Activated B cell treated with CpG ODN at 0.5 μM for 24 hours (primary cell): ENCODE data around the gene C1orf210. TPM values are rescaled to one million over a fixed set of nuclear protein-coding genes. Genes with fewer than 3 reads are reported as not detected.

Source experiments
- ATAC-seq: fragments of 200-7000 bp; cut with Tn5 transposase; one replicate; pipeline ENCODE4 v1.10.0; 2021; ENCODE audit warnings: low read depth, mild to moderate bottlenecking, moderate library complexity
- CTCF ChIA-PET: fragments of 350-600 bp; sonication (Branson Sonifier 250); formaldehyde crosslinking; loops from one replicate; lab custom pipeline; 2021; ENCODE audit warnings: antibody characterized with exemption; lab: Charles Lee
- POLR2A ChIA-PET: fragments of 350-600 bp; sonication (Branson Sonifier 250); formaldehyde crosslinking; loops from one replicate; lab custom pipeline; 2021; ENCODE audit warnings: antibody characterized with exemption; lab: Charles Lee
- DNase-seq: peaks from one replicate; pipeline ENCODE4 v3.0.0; 2022
- H3K27ac Mint-ChIP-seq: one replicate; pipeline ENCODE4 v1.8.0; 2020; ENCODE audit warnings: mixed read lengths
- H3K27me3 Mint-ChIP-seq: one replicate; pipeline ENCODE4 v1.8.0; 2021; ENCODE audit warnings: mixed read lengths
- H3K36me3 Mint-ChIP-seq: one replicate; pipeline ENCODE4 v1.8.0; 2021; ENCODE audit warnings: low read depth, mixed read lengths
- H3K4me1 Mint-ChIP-seq: one replicate; pipeline ENCODE4 v1.8.0; 2021; ENCODE audit warnings: mixed read lengths
- H3K4me3 Mint-ChIP-seq: one replicate; pipeline ENCODE4 v1.8.0; 2020; ENCODE audit warnings: mild to moderate bottlenecking, mixed read lengths
- H3K9me3 Mint-ChIP-seq: one replicate; pipeline ENCODE4 v1.8.0; 2020; ENCODE audit warnings: mixed read lengths
- intact Hi-C: fragments of 100-400 bp; cut with micrococcal nuclease; formaldehyde crosslinking; loops from one replicate; pipeline ENCODE4 v1.15.1; 2024
- total RNA-seq: library from RNA; stranded (reverse); gene quantifications from 2 replicates; pipeline ENCODE4 v1.2.3, GENCODE V29; 2022
- TF ChIP-seq, protein P1 (sequence below): fragments of 200-600 bp; IDR thresholded peaks from one replicate; pipeline ENCODE4 v1.8.0; 2022; ENCODE audit warnings: antibody characterized with exemption, mild to moderate bottlenecking

Gene C1orf210
- total RNA-seq, 1 donor from 2014 or later, result not detected

DNA sequence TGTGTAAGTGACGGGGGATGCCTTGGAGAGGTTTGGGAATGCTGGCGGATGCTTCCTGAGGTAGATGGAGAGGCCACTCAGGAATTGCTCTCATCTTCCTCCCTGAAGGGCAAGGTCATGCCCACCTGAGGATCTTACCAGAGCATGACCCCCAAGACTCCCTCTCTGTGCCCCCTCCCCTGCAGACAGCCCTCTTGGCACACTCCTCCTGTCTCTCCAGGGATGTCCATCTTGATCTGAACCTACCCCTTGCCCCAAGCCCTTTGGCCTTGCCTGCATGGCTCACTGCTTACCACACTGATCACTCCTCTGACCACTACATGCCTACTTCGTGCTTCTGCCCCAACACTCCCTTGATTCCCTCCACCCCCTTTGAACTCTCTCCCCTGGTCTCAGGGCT, 34.4 kb upstream of the C1orf210 start:
- no peak overlapping the region for H3K27ac Mint-ChIP-seq
- DNase-seq (no peak), ATAC-seq (no peak)
- H3K4me3 Mint-ChIP-seq, result no peak overlapping the region
- no peaks in the 10 kb centered on the region for H3K4me1 Mint-ChIP-seq
- intact Hi-C loops, result no loop called here
- CTCF ChIA-PET, result no interaction called here
- TF ChIP-seq, protein P1, sequence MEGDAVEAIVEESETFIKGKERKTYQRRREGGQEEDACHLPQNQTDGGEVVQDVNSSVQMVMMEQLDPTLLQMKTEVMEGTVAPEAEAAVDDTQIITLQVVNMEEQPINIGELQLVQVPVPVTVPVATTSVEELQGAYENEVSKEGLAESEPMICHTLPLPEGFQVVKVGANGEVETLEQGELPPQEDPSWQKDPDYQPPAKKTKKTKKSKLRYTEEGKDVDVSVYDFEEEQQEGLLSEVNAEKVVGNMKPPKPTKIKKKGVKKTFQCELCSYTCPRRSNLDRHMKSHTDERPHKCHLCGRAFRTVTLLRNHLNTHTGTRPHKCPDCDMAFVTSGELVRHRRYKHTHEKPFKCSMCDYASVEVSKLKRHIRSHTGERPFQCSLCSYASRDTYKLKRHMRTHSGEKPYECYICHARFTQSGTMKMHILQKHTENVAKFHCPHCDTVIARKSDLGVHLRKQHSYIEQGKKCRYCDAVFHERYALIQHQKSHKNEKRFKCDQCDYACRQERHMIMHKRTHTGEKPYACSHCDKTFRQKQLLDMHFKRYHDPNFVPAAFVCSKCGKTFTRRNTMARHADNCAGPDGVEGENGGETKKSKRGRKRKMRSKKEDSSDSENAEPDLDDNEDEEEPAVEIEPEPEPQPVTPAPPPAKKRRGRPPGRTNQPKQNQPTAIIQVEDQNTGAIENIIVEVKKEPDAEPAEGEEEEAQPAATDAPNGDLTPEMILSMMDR, result no peak
- H3K36me3 Mint-ChIP-seq, result no peaks in the 10 kb centered on the region
- H3K9me3 Mint-ChIP-seq, result peaks cover 5% of the 10 kb centered on the region
- no peaks in the 10 kb centered on the region for H3K27me3 Mint-ChIP-seq
- POLR2A ChIA-PET, result no interaction called here

DNA sequence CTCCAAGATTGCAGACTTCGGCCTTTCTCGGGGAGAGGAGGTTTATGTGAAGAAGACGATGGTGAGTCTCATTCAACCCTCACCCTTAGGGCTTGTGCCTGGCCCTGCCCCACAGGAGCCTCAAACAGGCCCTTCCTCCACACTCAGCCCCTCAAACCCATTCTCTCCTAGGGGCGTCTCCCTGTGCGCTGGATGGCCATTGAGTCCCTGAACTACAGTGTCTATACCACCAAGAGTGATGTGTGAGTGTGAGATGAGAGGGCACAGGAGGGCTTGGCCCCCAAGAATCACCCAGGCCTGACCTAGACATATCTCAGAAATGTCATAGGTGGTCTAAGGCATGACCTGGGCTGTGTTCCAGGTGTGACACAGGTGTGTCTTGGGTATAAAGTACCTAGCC, 33.9 kb upstream of the C1orf210 start:
- ChIA-PET CTCF (no interaction called here), POLR2A (no interaction called here)
- intact Hi-C loops, result no loop called here
- Mint-ChIP-seq H3K27ac (no peak overlapping the region), H3K4me1 (no peaks in the 10 kb centered on the region), H3K9me3 (peaks cover 1% of the 10 kb centered on the region), H3K36me3 (no peaks in the 10 kb centered on the region), H3K4me3 (no peak overlapping the region), H3K27me3 (no peaks in the 10 kb centered on the region)
- TF ChIP-seq, protein P1, result no peak
- ATAC-seq (no peak), DNase-seq (no peak)

DNA sequence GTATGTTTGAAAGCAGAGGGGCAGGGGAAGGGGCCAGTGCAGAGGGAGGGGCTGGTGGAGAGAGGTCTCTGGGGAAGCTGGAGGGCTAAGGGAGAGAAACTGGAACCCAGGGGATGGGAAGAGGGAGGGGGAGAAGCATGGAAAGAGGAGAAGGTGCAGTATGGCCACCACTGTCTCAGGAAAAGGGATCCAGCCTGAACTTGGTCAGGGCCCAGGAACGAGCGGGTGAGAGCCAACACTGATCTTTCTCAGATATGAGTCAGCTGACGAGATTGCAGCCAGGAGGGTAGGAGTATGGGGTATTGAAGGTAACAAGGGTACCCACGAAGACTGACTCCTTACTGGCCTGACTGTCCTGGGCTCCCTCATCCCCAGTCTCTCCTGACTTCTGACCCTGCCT, 33.5 kb upstream of the C1orf210 start:
- CTCF ChIA-PET, result no interaction called here

DNA sequence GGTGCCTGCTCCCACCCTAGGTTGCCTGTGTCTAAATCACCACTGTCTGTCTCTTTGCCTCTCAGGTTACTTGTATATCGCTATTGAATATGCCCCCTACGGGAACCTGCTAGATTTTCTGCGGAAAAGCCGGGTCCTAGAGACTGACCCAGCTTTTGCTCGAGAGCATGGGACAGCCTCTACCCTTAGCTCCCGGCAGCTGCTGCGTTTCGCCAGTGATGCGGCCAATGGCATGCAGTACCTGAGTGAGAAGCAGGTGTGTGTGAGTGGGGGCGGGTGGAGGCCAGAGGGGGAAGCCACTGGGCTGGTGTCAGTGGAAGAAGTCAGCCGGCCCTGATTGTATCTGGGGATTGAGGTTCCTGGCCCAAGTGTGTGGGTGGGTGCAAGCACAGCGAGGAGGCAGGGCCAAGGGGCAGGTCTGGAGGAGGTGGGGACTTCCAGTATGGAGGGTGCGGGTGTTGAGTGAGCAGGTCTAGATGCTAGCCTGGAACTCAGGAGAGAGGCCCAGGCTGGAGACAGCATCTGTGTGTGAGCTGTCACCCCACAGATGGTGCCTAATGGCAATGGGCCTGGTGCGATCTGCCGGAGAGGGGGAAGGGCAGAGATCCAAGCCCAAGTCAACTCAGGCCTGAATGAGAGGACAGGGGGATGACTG, 32.6 kb upstream of the C1orf210 start:
- H3K9me3 Mint-ChIP-seq, result no peaks in the 10 kb centered on the region
- no peaks in the 10 kb centered on the region for H3K36me3 Mint-ChIP-seq
- H3K27ac Mint-ChIP-seq, result no peak overlapping the region
- no peak for DNase-seq
- no peaks in the 10 kb centered on the region for H3K4me1 Mint-ChIP-seq
- CTCF ChIA-PET, result no interaction called here
- no peak overlapping the region for H3K4me3 Mint-ChIP-seq
- TF ChIP-seq, protein P1, result no peak
- H3K27me3 Mint-ChIP-seq, result no peaks in the 10 kb centered on the region
- intact Hi-C loops, result no loop called here
- ATAC-seq, result no peak
- POLR2A ChIA-PET, result no interaction called here

More for the DNA sequence above, 33.5 kb upstream of the C1orf210 start:
- no peak for DNase-seq
- Mint-ChIP-seq H3K4me3 (no peak overlapping the region), H3K27me3 (no peaks in the 10 kb centered on the region), H3K4me1 (no peaks in the 10 kb centered on the region), H3K36me3 (no peaks in the 10 kb centered on the region), H3K9me3 (no peaks in the 10 kb centered on the region), H3K27ac (no peak overlapping the region)
- ATAC-seq, result no peak
- POLR2A ChIA-PET, result no interaction called here
- TF ChIP-seq, protein P1, result no peak
- intact Hi-C loops, result no loop called here

DNA sequence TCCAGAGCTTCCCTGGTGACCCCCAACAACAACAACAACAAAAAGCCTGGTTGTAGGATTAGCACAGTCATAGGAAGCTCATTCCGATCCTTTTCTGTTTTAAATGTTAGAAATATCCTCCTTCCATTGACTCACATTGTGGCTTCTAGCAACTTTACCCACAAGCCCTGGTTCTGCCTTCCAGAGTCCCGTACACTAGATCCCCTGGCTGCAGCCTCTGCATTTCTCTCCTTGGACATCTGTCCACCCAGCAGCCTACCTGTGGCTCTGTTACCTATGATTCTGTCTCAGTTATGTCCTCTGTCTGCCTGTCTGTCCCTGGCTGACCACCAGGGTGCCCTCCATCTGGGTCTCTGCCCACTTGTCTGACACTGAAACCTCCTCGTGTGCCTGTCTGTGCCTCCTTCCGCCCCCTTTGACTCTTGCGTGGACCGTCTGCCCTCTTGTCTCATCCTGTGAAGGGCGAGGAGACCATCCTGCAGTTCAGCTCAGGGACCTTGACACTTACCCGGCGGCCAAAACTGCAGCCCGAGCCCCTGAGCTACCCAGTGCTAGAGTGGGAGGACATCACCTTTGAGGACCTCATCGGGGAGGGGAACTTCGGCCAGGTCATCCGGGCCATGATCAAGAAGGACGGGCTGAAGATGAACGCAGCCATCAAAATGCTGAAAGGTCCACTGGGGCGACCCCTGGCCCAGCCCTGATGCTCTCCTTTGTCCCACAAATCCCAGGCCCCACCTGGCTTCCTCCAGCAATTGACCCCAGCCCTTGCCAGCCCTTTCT, 31.5 kb upstream of the C1orf210 start:
- Mint-ChIP-seq H3K36me3 (no peaks in the 10 kb centered on the region), H3K4me1 (no peaks in the 10 kb centered on the region), H3K27ac (no peak overlapping the region), H3K27me3 (no peaks in the 10 kb centered on the region), H3K9me3 (no peaks in the 10 kb centered on the region), H3K4me3 (no peak overlapping the region)
- DNase-seq, result no peak
- intact Hi-C loops, result no loop called here
- POLR2A ChIA-PET, result no interaction called here
- TF ChIP-seq, protein P1, result no peak
- ATAC-seq, result no peak
- CTCF ChIA-PET, result no interaction called here
